Loucy (cell line): ENCODE data around the gene GCK.

Experiments
- H2AFZ ChIP-seq: fragments of 200-600 bp; sonication (generic); 2 replicates; pipeline ENCODE4 v1.6.0; 2016; ENCODE audit warnings: antibody characterized with exemption, mild to moderate bottlenecking, low read length, moderate library complexity
- H3F3A ChIP-seq: fragments of 200-600 bp; 2 replicates; pipeline ENCODE4 v1.6.0; 2016; ENCODE audit warnings: antibody characterized with exemption, low read depth, mild to moderate bottlenecking
- H3K27me3 ChIP-seq: fragments of 200-600 bp; sonication (generic); 2 replicates; pipeline ENCODE4 v1.6.1; 2014; ENCODE audit warnings: low read length, mild to moderate bottlenecking; ENCODE audit not compliant: insufficient read depth, poor library complexity, severe bottlenecking
- H3K36me3 ChIP-seq: fragments of 200-600 bp; sonication (generic); 2 replicates; pipeline ENCODE4 v1.6.1; 2016; ENCODE audit warnings: low read length; ENCODE audit not compliant: insufficient read depth
- H3K4me1 ChIP-seq: fragments of 200-600 bp; sonication (generic); 2 replicates; pipeline ENCODE4 v1.5.1; 2014; ENCODE audit warnings: low read length, mild to moderate bottlenecking; ENCODE audit not compliant: insufficient read depth, poor library complexity, severe bottlenecking
- H3K4me2 ChIP-seq: fragments of 200-600 bp; sonication (generic); 2 replicates; pipeline ENCODE4 v1.6.0; 2014; ENCODE audit warnings: antibody characterized with exemption, low read length, low read depth, mild to moderate bottlenecking; ENCODE audit not compliant: poor library complexity, severe bottlenecking
- H3K4me3 ChIP-seq: fragments of 200-600 bp; sonication (generic); 2 replicates; pipeline ENCODE4 v1.5.1; 2014; ENCODE audit warnings: low read length, mild to moderate bottlenecking, mixed read lengths; ENCODE audit not compliant: poor library complexity, severe bottlenecking
- H3K79me2 ChIP-seq: fragments of 200-600 bp; sonication (generic); 2 replicates; pipeline ENCODE4 v1.6.1; 2014; ENCODE audit warnings: low read length; ENCODE audit not compliant: insufficient read depth
- H3K9ac ChIP-seq: fragments of 200-600 bp; sonication (generic); 2 replicates; pipeline ENCODE4 v1.6.0; 2014; ENCODE audit warnings: mild to moderate bottlenecking, low read depth, low read length, moderate library complexity; ENCODE audit not compliant: poor library complexity, severe bottlenecking
- H3K9me2 ChIP-seq: fragments of 200-600 bp; sonication (generic); replicated peaks from 2 replicates; pipeline ENCODE4 v1.6.1; 2016; ENCODE audit warnings: low read depth, low read length, mixed read lengths
- H3K9me3 ChIP-seq: fragments of 200-600 bp; sonication (generic); 2 replicates; pipeline ENCODE4 v1.6.1; 2014; ENCODE audit warnings: mild to moderate bottlenecking, antibody characterized with exemption, low read length, low read depth; ENCODE audit not compliant: insufficient read depth
- H4K20me1 ChIP-seq: fragments of 200-600 bp; sonication (generic); 2 replicates; pipeline ENCODE4 v1.6.0; 2014; ENCODE audit warnings: antibody characterized with exemption, low read length, mild to moderate bottlenecking; ENCODE audit not compliant: insufficient read depth, poor library complexity, severe bottlenecking
- EZH2phosphoT487 ChIP-seq: fragments of 200-600 bp; IDR thresholded peaks from 2 replicates; pipeline ENCODE4 v1.6.1; 2018; ENCODE audit warnings: antibody characterized with exemption, mild to moderate bottlenecking, moderate library complexity, borderline replicate concordance
- TF ChIP-seq, protein P1 (sequence below): fragments of 200-600 bp; sonication (generic); conservative IDR thresholded peaks from 2 replicates; pipeline ENCODE4 v1.5.1; 2014; ENCODE audit warnings: mild to moderate bottlenecking, antibody characterized with exemption, low read length

Gene GCK

DNA sequence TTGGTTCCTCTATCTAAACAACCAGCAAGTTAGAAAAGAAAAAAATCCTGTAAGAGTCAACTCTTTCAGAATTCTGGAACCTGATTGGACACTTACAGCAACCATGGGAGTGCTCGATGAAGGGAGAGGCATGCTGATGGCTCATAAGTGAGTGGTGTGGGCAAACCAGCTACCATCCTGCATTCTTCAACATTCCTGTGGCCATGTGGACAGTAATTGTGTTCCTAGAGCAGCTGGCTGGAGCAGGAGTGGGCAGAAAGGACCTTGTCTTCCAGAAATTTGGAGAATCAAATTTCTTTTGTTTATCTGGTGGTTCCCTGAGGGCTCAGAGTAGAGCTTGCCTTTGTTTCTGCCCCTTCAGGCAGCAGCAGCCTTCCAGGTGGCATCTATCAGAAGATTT, 25.6 kb downstream of the GCK start:
- H3F3A ChIP-seq = no peaks in the 10 kb centered on the region
- no peak overlapping the region for H2AFZ ChIP-seq
- no peak overlapping the region for H3K4me3 ChIP-seq
- H3K9ac ChIP-seq = no peak overlapping the region
- H4K20me1 ChIP-seq = no peaks in the 10 kb centered on the region
- no peaks in the 10 kb centered on the region for H3K9me3 ChIP-seq
- no peaks in the 10 kb centered on the region for H3K36me3 ChIP-seq
- TF ChIP-seq, protein P1, sequence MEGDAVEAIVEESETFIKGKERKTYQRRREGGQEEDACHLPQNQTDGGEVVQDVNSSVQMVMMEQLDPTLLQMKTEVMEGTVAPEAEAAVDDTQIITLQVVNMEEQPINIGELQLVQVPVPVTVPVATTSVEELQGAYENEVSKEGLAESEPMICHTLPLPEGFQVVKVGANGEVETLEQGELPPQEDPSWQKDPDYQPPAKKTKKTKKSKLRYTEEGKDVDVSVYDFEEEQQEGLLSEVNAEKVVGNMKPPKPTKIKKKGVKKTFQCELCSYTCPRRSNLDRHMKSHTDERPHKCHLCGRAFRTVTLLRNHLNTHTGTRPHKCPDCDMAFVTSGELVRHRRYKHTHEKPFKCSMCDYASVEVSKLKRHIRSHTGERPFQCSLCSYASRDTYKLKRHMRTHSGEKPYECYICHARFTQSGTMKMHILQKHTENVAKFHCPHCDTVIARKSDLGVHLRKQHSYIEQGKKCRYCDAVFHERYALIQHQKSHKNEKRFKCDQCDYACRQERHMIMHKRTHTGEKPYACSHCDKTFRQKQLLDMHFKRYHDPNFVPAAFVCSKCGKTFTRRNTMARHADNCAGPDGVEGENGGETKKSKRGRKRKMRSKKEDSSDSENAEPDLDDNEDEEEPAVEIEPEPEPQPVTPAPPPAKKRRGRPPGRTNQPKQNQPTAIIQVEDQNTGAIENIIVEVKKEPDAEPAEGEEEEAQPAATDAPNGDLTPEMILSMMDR = no peak
- no peak for TF ChIP-seq EZH2phosphoT487
- peaks cover 4% of the 10 kb centered on the region for H3K4me1 ChIP-seq
- H3K9me2 ChIP-seq = no peaks in the 10 kb centered on the region
- no peaks in the 10 kb centered on the region for H3K79me2 ChIP-seq
- H3K27me3 ChIP-seq = no peaks in the 10 kb centered on the region
- H3K4me2 ChIP-seq = no peak overlapping the region

- H3K36me3 ChIP-seq = no peaks in the 10 kb centered on the region
- TF ChIP-seq, protein P1 = no peak
- TF ChIP-seq EZH2phosphoT487 = no peak
- no peaks in the 10 kb centered on the region for H3F3A ChIP-seq
- H3K27me3 ChIP-seq = no peaks in the 10 kb centered on the region
- no peaks in the 10 kb centered on the region for H3K9me3 ChIP-seq
- H3K4me2 ChIP-seq = no peak overlapping the region
- H4K20me1 ChIP-seq = no peaks in the 10 kb centered on the region
- no peaks in the 10 kb centered on the region for H3K9me2 ChIP-seq
- H2AFZ ChIP-seq = no peak overlapping the region
- H3K4me1 ChIP-seq = peaks cover 2% of the 10 kb centered on the region
- H3K4me3 ChIP-seq = no peak overlapping the region
- no peaks in the 10 kb centered on the region for H3K79me2 ChIP-seq
- no peak overlapping the region for H3K9ac ChIP-seq
Measured at GRCh38 chr7:44162785-44163395, 26.3 kb downstream of the GCK start.

DNA sequence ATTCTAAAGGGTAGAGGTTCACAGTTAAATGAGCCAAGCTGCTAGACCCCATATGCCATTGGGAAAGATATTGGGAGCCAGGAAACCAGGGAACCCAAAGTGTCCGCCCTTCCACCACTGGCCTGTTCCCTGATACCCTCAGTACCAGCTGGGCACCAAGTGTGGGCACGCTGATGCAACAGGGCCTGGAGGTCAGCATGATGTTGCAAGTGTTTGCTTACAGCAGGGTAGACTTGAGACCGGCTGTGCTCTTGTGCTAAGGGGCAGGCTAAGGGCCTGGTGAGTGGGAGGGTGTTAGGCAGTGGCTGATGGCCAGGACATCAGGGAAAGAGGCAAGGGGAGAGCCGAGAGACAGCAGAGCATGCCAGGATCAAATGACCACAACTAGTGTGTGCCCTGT, 27.1 kb downstream of the GCK start:
- Histone ChIP-seq H3K9me2 (no peaks in the 10 kb centered on the region), H3K9me3 (no peaks in the 10 kb centered on the region), H3F3A (no peaks in the 10 kb centered on the region), H2AFZ (no peak overlapping the region), H3K4me2 (no peak overlapping the region), H3K9ac (no peak overlapping the region), H3K27me3 (no peaks in the 10 kb centered on the region), H4K20me1 (no peaks in the 10 kb centered on the region), H3K4me1 (no peaks in the 10 kb centered on the region), H3K36me3 (no peaks in the 10 kb centered on the region), H3K4me3 (no peak overlapping the region), H3K79me2 (no peaks in the 10 kb centered on the region)
- TF ChIP-seq, protein P1 = no peak
- TF ChIP-seq EZH2phosphoT487 = no peak
